Panc1 (cell line): ENCODE measurements around the gene LPIN1.

Experiments
- POLR2AphosphoS5 ChIP-seq: IDR thresholded peaks from 2 replicates; pipeline ENCODE4 v1.6.1; 2012; ENCODE audit warnings: mild to moderate bottlenecking, low read depth, low read length, moderate library complexity
- SIN3A ChIP-seq: IDR thresholded peaks from 2 replicates; pipeline ENCODE4 v1.6.1; 2012; ENCODE audit warnings: low read depth, mild to moderate bottlenecking, low read length, moderate library complexity, borderline replicate concordance; ENCODE audit not compliant: insufficient read depth
- TCF7L2 ChIP-seq: IDR thresholded peaks from 2 replicates; pipeline ENCODE4 v1.6.1; 2011; ENCODE audit warnings: mild to moderate bottlenecking, low read depth, low read length, inconsistent platforms
- TF ChIP-seq, protein P1 (sequence below): fragments of 450-650 bp; IDR thresholded peaks from 2 replicates; pipeline ENCODE4 v1.5.1; 2017; ENCODE audit warnings: mild to moderate bottlenecking

DNA sequence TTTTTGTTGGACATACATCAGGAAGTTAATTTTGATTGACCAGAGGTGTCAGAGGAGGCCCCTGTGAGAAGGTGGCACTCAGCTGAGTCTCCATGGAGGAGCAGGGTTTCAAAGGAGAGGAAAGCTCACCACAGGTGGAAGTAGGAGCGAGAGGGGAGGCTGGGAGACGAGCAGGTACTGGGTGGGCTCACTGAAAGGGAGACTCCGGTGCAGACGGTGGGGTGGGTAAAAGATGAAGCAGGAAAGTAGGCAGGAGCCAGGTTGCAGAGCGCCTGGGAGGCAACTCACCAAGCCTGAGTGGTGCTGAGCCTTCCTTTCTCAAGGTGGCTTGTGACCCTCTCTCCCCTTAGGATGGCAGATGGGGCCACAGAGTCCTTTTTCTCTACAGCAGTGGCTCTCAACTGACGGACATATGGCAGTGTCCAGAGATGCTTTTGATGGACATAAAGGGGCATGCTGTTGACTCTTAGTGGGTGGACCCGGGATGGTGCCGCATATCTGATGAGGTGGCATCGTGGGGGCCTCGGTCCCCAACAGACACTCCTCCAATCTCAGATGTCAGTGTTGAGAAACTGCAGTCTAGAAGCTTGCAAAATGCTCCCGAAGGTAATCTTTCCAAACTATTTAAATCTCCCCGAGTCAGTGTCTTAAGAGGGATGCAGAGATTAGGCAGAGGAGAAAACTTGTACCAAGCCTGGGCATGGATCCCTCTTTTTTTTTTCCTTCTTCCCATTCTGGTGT is 64.0 kb downstream of the LPIN1 start:
- TF ChIP-seq, protein P1, sequence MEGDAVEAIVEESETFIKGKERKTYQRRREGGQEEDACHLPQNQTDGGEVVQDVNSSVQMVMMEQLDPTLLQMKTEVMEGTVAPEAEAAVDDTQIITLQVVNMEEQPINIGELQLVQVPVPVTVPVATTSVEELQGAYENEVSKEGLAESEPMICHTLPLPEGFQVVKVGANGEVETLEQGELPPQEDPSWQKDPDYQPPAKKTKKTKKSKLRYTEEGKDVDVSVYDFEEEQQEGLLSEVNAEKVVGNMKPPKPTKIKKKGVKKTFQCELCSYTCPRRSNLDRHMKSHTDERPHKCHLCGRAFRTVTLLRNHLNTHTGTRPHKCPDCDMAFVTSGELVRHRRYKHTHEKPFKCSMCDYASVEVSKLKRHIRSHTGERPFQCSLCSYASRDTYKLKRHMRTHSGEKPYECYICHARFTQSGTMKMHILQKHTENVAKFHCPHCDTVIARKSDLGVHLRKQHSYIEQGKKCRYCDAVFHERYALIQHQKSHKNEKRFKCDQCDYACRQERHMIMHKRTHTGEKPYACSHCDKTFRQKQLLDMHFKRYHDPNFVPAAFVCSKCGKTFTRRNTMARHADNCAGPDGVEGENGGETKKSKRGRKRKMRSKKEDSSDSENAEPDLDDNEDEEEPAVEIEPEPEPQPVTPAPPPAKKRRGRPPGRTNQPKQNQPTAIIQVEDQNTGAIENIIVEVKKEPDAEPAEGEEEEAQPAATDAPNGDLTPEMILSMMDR: no peak
- TF ChIP-seq TCF7L2 (no peak), SIN3A (no peak), POLR2AphosphoS5 (no peak)
